Upper lobe of right lung (tissue), 1 donor: ENCODE data around the gene DGLUCY. TPM values are rescaled to one million over a fixed set of nuclear protein-coding genes. Genes with fewer than 3 reads are reported as not detected.
A peak's percentile ranks its signal among the peaks of the same experiment; 100 is the strongest.

Source experiments
- ATAC-seq: fragments of 200-7000 bp; cut with Tn5 transposase; one replicate; pipeline ENCODE4 v1.9.1; 2020; ENCODE audit warnings: mild to moderate bottlenecking, moderate library complexity
- DNase-seq: peaks from one replicate; pipeline ENCODE4 v3.0.0-alpha.2; 2020
- H3K27ac ChIP-seq: fragments of 200-600 bp; one replicate; pipeline ENCODE4 v1.8.0; 2022
- H3K27me3 ChIP-seq: fragments of 200-600 bp; one replicate; pipeline ENCODE4 v1.8.0; 2022; ENCODE audit warnings: mild to moderate bottlenecking
- H3K36me3 ChIP-seq: fragments of 200-600 bp; one replicate; pipeline ENCODE4 v1.8.0; 2022
- H3K4me1 ChIP-seq: fragments of 200-600 bp; one replicate; pipeline ENCODE4 v1.8.0; 2022
- H3K4me3 ChIP-seq: fragments of 200-600 bp; one replicate; pipeline ENCODE4 v1.8.0; 2022; ENCODE audit warnings: mild to moderate bottlenecking
- H3K9me3 ChIP-seq: fragments of 200-600 bp; one replicate; pipeline ENCODE4 v1.8.0; 2022
- CTCF ChIP-seq: fragments of 200-600 bp; IDR thresholded peaks from one replicate; pipeline ENCODE4 v1.8.0; 2022; ENCODE audit warnings: antibody characterized with exemption
- intact Hi-C: fragments of 100-400 bp; cut with DNase I; formaldehyde crosslinking; loops from one replicate; pipeline ENCODE4 v1.11.0; 2022
- total RNA-seq: library from RNA; stranded (reverse); fragmentation: NEBNext Ultra II Directional; extraction: Animal tissue kit (Norgen Biotek cat#: 25700); gene quantifications from one replicate; pipeline ENCODE4 v1.2.1, GENCODE V29; 2021
- donor health status: DM: no; HTN: yes; CAD: no; lungs with severe emphysema.

Gene DGLUCY
- total RNA-seq, 1 donor from 2014 or later, result 77.6 TPM

DNA sequence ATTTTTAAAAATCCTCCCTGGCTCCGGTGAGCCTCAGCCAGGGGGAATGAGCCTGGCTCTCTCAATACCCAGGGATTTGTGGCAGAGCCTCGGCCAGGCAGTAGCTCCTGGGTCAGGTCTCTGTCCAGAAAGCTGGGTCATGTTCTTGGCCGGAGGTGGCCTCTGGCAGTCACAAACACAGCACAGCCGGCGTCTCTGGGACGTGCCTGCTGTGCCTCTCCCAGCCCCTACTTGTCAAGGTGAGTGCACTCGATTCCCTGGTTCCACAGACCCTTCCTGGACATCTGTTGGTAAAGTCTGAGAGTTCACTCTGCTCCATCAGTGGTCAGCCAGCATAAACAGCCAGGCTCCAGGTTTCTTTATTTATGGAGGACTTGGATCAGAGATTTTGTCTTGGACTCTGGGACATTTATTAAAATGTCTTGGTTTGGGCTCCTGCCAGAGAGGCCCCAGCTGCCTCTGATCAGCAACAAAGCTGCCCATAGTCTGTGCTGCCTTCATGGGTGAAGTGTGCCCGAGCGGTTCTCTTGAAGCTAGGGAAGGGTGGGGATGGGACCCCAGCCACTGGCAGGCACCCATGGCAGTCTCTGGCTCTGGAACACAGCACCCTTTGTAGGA lies 56.7 kb downstream of the DGLUCY start:
- Histone ChIP-seq H3K9me3 (no peaks in the 10 kb centered on the region), H3K27ac (peak overlapping the region; percentile 17), H3K36me3 (peaks cover 75% of the 10 kb centered on the region), H3K4me1 (no peaks in the 10 kb centered on the region), H3K4me3 (no peak overlapping the region), H3K27me3 (no peaks in the 10 kb centered on the region)
- DNase-seq, result no peak
- ATAC-seq, result no peak
- TF ChIP-seq CTCF, result no peak
- intact Hi-C loops, result loop anchor here (5.0 kb wide), 1 partner anchor 268 kb away; no protein-coding TSS in a partner anchor

DNA sequence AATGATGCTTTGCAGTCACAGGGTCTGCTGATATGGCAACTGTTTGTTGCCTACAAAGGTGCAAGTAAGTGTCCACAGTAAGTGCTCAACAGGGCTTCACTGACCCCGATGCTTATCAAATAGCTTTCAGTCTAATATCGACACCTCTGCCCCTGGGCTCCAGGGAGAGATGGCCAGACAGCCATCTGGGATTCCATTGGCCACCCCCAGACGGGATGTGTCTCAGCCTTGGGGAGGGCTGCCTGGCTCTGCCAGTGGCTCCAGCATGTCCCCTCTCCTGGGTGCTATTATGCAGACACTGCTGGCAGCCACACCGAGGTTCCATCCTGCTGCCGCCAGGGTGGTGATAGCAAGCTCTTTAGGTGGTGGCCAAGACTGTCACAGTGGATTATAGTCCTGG lies 57.4 kb downstream of the DGLUCY start:
- no peak for TF ChIP-seq CTCF
- H3K27me3 ChIP-seq, result no peaks in the 10 kb centered on the region
- H3K4me1 ChIP-seq, result no peaks in the 10 kb centered on the region
- no peak overlapping the region for H3K4me3 ChIP-seq
- DNase-seq (no peak), ATAC-seq (no peak)
- intact Hi-C loops, result loop anchor here (5.0 kb wide), 1 partner anchor 269 kb away; no protein-coding TSS in a partner anchor
- H3K9me3 ChIP-seq, result no peaks in the 10 kb centered on the region
- H3K36me3 ChIP-seq, result peaks cover 76% of the 10 kb centered on the region
- H3K27ac ChIP-seq, result no peak overlapping the region

- H3K4me1 ChIP-seq, result no peaks in the 10 kb centered on the region
- no peaks in the 10 kb centered on the region for H3K9me3 ChIP-seq
- H3K4me3 ChIP-seq, result no peak overlapping the region
- ATAC-seq (peak; percentile 87), DNase-seq (peak; percentile 88)
- intact Hi-C loops, result loop anchor here (5.0 kb wide), 1 partner anchor 271 kb away; no protein-coding TSS in a partner anchor
- no peaks in the 10 kb centered on the region for H3K27me3 ChIP-seq
- H3K36me3 ChIP-seq, result peaks cover 62% of the 10 kb centered on the region
- TF ChIP-seq CTCF, result peak; percentile 88
- H3K27ac ChIP-seq, result no peak overlapping the region
These were observed 59.4 kb downstream of the DGLUCY start for GRCh38 chr14:91173221-91173670.

GRCh38 chr14:91173904-91174303 lies 60.0 kb downstream of the DGLUCY start:
- no peaks in the 10 kb centered on the region for H3K27me3 ChIP-seq
- no peak for DNase-seq
- no peak overlapping the region for H3K27ac ChIP-seq
- H3K36me3 ChIP-seq, result peaks cover 59% of the 10 kb centered on the region
- no peak for TF ChIP-seq CTCF
- H3K4me3 ChIP-seq, result no peak overlapping the region
- intact Hi-C loops, result loop anchor here (5.0 kb wide), 1 partner anchor 272 kb away; no protein-coding TSS in a partner anchor
- ATAC-seq, result no peak
- H3K9me3 ChIP-seq, result no peaks in the 10 kb centered on the region
- H3K4me1 ChIP-seq, result no peaks in the 10 kb centered on the region

- H3K4me3 ChIP-seq, result no peak overlapping the region
- peaks cover 49% of the 10 kb centered on the region for H3K36me3 ChIP-seq
- intact Hi-C loops, result loop anchor here (5.0 kb wide), 1 partner anchor 112 kb away; no protein-coding TSS in a partner anchor
- H3K4me1 ChIP-seq, result no peaks in the 10 kb centered on the region
- no peak overlapping the region for H3K27ac ChIP-seq
- no peak for TF ChIP-seq CTCF
- no peaks in the 10 kb centered on the region for H3K27me3 ChIP-seq
- ATAC-seq (no peak), DNase-seq (no peak)
- no peaks in the 10 kb centered on the region for H3K9me3 ChIP-seq
These were observed 61.7 kb downstream of the DGLUCY start for GRCh38 chr14:91175291-91176201.
